KG1 (cell line): Measurements from ENCODE around the gene PSD4.

ENCODE experiments used
- DNase-seq: peaks from one replicate; lab custom pipeline; 2025; lab: John Stamatoyannopoulos, UW

The PSD4 gene

GRCh38 chr2:113238871-113239839 lies 65.4 kb downstream of the PSD4 start:
- no peak for DNase-seq

DNA sequence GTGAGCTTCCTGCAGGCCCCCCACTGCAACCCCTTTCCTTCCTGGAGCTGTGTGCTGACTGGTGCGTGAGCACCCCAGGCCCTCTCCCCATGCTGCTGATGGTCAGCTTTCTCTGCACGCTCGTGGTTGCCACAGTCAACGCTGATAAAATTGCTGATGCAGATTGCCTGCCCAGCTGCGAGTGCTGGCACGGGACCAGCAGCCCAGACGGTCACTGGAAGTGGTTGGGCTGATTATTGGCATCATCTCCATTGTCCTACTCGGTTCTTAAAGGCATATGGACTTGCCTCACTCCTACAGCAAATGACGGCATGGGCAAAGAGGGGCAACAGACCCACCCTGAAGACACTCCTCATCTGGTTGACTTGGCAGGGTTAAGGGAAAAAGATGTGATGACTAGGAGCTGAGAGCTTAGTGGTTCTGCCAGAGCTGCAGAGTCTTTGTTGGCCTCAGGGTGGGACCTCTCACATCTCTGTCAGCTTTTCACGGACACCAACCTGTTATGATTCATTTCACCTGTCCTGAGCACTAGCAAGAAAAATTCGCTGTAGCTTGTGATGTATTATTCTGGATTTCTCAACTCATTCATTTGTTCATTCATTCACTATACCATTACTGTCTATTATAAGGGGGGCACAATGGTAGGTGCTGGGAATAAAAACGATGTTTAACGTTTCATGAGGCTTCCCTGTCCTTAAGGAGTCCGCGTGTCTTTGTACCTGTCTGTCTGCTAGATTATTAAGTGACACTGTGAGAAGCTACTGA lies 66.6 kb downstream of the PSD4 start:
- no peak for DNase-seq

DNA sequence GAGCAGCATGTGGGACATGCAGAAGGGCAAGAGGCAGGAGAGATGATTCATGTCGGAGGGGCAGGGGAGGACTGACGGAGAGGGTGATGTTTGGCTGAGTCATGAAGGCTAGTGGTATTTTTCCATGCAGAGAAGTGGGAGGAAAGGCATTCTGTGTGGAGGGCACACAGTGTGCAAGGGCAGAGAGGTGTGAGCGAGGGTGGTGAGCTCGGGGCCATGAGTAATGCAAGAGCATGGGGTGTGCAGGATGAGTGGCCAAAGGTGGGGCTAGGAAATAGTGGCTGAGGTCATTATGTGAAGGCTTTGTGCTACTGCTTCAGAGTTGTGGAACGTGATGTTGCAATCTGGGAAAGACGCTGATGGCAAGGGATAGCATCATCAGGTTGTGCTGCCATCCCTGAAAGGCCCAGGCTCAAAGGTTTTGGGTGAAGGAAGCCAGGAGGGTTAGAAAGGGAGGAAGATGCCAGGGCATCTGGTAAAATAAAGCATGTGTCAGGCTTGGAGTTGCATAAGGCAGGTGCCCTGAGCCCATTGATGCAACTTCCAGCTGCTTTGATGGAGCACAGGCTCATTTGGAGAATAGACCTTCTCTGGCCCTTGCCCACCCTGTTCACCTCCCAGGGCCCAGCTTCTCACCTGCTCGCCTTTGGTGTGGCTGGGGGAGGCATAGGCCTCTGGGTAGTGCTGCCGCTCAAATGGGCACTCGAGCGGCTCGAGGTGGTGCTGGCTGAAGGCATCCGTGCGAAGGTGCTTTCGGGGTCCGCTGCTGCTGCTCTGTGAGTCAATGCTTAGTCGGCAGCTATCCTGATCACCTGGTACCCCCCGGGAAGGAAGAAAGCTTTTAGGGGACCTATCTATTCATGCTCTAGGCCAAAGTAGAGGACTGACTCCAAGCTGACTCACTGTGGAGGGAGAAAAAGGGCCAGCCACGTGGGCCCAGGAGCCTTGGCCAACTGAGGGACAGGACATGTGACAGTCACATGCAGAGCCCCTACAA lies 67.4 kb downstream of the PSD4 start:
- no peak for DNase-seq

DNA sequence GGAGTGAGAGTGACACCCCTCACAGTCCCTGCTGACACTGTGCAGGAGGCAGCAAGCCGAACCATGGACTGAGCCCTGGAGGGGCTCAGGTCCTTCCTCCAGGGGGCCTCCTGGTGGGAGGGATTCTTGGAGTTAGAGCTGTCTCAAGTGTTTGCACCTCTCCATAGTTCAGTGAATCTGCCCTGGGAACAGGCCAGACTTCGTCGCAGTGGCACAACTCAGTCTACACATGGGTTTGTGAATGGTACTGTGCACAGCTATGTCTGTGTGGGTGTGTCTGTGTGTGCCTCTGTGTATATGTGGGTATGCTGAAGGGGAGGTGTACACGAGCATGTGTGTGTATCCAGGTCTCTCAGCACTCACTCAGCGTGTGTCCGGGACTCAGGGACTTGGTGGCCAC lies 68.6 kb downstream of the PSD4 start:
- DNase-seq, result no peak

DNA sequence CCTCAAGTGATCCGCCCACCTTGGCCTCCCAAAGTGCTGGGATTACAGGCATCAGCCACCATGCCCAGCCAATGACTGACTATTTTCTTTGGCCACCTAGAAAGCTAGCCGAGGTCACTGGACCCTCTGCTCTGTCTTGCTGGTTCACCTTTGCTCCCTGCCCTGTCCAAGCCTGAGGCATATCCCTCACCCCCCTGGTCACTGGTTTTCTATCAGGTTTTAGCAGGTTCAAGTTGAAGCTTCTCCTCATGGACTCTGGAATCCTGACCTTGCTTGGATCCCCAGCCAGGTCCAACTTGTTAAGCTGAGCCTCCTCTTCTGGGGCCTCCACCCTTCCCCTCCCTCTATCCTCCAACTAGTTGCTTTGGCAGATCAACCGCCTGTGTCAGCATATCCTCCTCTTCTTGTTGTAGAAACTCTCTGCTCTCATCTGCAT lies 71.5 kb downstream of the PSD4 start:
- no peak for DNase-seq

DNA sequence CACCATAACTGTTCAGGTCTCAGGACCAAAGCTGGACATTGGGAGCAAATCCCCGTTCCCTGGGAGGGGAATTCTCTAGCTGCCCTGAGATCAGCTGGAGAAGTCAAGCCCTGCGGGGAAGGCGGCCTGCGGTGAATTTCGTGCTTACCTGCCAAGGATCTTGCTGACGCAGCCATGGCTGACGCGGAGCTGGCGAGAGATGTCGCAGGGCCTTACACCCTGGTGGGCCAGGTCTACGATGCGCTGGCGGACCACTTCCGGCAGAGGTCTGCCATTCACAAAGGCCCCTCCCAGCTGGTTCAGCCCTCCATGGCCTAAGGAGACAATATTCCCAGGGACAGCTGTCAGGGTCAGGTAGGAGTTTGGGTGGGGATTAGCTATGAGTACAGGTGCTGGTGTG lies 72.8 kb downstream of the PSD4 start:
- no peak for DNase-seq

- DNase-seq, result peak; percentile 57
Measured at GRCh38 chr2:113248997-113249770, 75.4 kb downstream of the PSD4 start.

DNA sequence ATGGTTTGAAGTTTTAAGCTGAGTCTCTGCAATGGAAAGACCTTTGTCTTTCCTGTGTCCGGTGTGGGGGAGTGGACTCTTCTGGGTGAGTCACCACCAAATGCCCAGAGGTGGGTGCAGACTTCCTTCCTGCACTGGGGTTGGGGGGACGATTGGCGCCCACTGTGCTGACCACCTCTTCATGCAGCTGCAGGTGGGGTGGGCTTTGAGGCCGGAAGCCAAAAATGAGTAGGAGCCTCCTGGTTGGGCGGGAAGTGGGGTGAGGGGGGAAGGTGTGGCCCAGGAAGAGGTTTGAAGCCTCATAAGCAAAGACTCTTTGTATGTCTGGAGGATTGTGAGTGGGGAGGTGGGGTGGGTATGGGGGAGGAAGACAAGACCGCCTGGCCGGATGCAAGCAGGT lies 77.3 kb downstream of the PSD4 start:
- DNase-seq, result peak; percentile 70

DNA sequence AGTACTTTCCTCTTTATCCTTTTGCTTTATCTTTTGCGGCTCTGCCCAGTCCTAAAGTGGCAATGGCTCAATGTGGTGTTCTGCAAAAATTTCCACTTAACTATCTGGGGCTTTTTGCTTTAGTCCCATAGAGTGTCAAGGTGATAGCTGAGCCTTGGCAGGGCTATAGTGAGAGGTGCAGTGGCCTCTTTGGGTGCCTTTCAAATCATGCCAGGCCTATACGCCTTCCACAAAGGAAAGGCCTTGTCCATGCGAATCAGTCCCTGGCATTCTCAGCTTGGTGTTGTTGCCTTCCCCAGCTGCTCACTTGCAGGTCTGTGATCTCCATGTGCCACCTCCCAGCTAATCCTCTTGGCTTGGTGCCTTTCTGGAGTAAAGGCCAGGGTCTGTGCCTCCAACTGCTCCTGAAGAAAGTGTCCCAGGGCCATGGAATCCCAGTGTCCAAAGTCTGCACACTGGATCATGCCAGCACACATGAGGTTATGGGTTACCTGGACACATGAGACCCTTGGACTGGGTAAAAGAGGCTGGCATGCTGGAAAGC lies 78.3 kb downstream of the PSD4 start:
- no peak for DNase-seq

- DNase-seq, result no peak
Measured at GRCh38 chr2:113253453-113253852, 79.7 kb downstream of the PSD4 start.

GRCh38 chr2:113255140-113256070 lies 81.6 kb downstream of the PSD4 start:
- DNase-seq, result no peak

GRCh38 chr2:113257516-113258264 lies 83.9 kb downstream of the PSD4 start:
- no peak for DNase-seq

GRCh38 chr2:113258471-113259147 lies 84.8 kb downstream of the PSD4 start:
- no peak for DNase-seq
